NB4 (cell line): Measurements from ENCODE around the gene RNF6.
"Not testable (repeated sequence)": the region's sequence is repeated elsewhere in the genome, so short reads cannot be mapped to it uniquely, and the experiment has no call there.

Experiments
- DNase-seq: peaks from one replicate; pipeline ENCODE4 v3.0.0; 2010; ENCODE audit warnings: low read depth
- H3K4me3 ChIP-seq: one replicate; pipeline ENCODE4 v1.5.1; 2011; ENCODE audit warnings: mild to moderate bottlenecking, low read depth, low read length, moderate library complexity
- CTCF ChIP-seq: IDR thresholded peaks from one replicate; pipeline ENCODE4 v1.5.1; 2012; ENCODE audit warnings: low read depth, low read length
- MYC ChIP-seq: IDR thresholded peaks from 2 replicates; pipeline ENCODE4 v1.6.1; 2011; ENCODE audit warnings: low read depth, low read length
- POLR2A ChIP-seq: IDR thresholded peaks from 2 replicates; pipeline ENCODE4 v1.6.1; 2011; ENCODE audit warnings: mild to moderate bottlenecking; ENCODE audit not compliant: insufficient read length; ENCODE audit errors: extremely low read depth
- TF ChIP-seq, protein P1 (sequence below): IDR thresholded peaks from 2 replicates; pipeline ENCODE4 v1.6.1; 2011; ENCODE audit warnings: low read depth, low read length

RNF6 gene

DNA sequence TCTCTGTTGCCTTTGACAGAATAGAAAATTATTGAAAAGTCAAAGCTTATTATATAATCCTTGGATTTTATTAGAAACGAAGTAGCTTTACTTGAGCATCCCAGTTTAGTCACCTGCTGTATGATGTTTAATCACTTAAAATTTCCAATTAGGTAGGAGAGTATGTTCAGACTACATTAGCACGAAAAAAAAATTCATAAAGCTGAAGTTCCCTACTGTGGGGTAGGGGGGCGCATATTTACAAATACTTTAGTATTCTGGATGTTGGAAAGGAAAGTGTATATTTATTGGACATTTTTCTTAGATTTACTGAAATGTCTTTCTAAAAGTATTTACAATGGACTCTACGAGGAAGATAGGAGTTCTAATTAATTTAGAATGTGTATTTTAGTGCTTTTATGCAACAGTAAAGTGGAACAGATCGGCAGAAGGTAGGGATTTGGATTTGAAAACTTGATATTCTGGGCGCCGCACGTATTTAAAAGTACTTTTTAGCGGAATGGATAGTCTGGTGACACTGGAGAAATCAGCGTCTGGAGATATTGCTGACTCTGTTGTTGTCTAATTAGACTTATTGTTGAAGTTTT is 33.7 kb upstream of the RNF6 start:
- peak overlapping the region; percentile 87 for H3K4me3 ChIP-seq
- DNase-seq = peak; percentile 54

DNA sequence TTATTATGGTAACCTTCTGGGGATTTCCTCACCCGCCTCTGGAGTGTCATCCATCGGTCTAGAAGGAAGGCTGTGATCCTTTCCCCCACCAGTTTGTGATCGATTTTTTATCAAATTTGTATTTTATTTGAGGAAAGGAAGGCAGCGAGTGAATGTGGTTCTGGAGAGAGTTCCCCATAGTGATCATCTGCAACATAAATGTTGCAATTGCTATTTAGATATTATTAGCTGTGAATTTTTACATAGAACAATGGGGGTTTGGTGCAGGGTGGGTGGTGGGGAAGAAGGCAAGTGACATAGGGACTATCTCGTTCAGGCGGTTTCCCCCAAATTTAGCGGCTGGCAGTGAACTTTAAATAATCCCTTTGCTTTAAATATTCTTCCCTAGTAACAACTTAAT is 33.0 kb upstream of the RNF6 start:
- H3K4me3 ChIP-seq = peak overlapping the region; percentile 87
- DNase-seq = no peak
- TF ChIP-seq POLR2A (no peak), CTCF (no peak), MYC (no peak)
- TF ChIP-seq, protein P1, sequence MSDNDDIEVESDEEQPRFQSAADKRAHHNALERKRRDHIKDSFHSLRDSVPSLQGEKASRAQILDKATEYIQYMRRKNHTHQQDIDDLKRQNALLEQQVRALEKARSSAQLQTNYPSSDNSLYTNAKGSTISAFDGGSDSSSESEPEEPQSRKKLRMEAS = no peak

More for the DNA sequence above, 33.7 kb upstream of the RNF6 start:
- TF ChIP-seq CTCF = peak; percentile 38
- TF ChIP-seq POLR2A = no peak

DNA sequence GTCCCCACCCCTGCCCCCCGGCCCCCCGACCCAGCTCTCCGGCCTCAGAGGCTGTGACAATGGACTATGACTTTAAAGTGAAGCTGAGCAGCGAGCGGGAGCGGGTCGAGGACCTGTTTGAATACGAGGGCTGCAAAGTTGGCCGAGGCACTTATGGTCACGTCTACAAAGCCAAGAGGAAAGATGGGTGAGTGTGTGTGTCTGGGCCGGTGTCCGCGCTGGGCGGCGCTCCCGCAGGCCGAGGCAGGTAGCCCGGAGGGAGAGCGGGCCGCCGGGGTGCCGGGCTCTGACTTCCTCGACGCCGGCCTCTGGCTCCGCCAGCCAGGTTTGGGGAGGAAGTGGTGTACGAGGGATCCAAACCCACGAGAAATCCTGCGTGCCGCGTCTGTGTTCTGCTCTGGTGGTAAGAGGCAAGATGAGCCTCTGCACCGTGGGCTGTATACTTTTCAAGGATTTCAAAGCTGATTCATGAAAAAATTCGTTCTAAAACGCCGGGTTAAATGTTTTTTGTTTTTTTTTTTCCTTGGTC is 32.5 kb upstream of the RNF6 start:
- TF ChIP-seq, protein P1 = no peak
- TF ChIP-seq POLR2A (no peak), MYC (no peak), CTCF (no peak)
- peak overlapping the region; percentile 87 for H3K4me3 ChIP-seq
- DNase-seq = peak; percentile 73

DNA sequence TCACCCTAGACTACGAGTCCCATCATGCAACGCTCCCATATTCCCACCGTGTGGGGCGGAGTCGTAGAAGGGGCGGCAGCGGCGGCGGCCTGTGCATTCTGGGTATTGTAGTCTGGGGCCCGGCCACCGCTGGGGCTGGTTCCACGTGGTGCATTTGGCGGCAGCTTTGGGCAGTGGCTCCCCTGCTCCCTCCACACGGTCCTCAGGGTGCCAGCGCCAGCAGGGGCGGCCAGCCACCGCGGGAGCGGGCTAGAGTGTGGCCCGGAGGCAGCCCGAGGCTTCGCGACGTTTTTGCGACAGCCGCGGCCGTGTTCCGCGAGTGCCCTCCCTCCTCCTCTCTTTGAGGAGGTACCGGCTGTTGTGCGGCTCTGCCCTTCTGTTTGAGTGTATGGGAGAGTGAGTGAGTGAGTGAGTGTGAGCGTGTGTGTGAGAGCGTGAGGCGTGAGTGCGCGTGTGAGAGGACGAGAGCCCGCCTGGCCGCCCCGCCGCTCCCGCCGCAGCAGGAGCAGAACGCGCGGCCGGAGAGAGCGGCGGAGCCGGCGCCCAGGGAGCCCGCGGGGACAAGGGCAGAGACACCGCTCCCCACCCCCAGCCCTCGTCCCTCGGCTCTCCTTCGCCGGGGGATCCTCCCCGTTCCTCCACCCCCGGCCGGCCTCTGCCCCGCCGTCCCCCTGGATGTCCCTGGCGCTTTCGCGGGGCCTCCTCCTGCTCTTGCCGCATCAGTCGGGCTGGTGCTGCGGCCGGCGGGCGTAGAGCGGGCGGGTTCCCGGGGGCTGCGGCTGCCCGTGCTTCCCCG is 31.9 kb upstream of the RNF6 start, which contains the start of gene CDK8:
Gene CDK8 (plus strand): TSS at position 343 of the 796 bp plus-strand sequence. CDS start 513 bp downstream, outside the sequence.
- H3K4me3 ChIP-seq = peak within 1 kb of the TSS; percentile 87
- TF ChIP-seq POLR2A (peak; percentile 76), CTCF (no peak), MYC (peak; percentile 85)
- TF ChIP-seq, protein P1 = peak; percentile 90
- DNase-seq = peak; percentile 96

DNA sequence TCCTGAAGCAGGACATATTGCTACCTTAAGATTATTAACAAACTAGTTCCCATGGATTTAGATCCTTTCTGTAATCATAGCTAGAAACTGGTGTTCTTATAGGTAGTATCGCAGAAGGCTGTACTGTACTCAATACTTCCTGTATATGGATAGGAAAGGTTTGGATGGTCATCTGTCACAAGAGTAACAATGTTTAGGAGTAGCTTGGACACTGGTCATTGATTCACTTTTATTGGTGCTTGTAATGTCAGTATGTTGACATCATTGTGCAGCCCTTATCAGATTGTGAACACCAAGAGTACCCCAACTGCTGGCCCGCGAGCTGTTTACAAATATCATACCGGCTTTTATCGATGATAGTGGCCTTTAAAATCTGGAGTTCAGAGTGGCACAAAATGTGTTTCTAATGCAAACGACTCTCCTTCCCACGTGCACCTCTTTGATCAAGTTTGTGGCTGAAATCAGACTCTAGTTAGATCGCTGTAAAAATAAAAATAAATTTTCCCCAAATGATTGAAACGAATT is 31.2 kb upstream of the RNF6 start:
- peak overlapping the region; percentile 87 for H3K4me3 ChIP-seq
- DNase-seq = no peak
- TF ChIP-seq CTCF (no peak), POLR2A (no peak), MYC (no peak)
- TF ChIP-seq, protein P1 = no peak

- not testable (repeated sequence) for DNase-seq, H3K4me3 ChIP-seq
Measured at GRCh38 chr13:26252006-26252405, 29.9 kb upstream of the RNF6 start.
